HG03571 (cell line): Measurements from ENCODE around the gene FSTL1.

Source experiments
- ATAC-seq: cut with Tn5 transposase; IDR thresholded peaks from one replicate; pipeline ENCODE4 v1.9.1; 2021; ENCODE audit not compliant: unreplicated experiment

Gene FSTL1

DNA sequence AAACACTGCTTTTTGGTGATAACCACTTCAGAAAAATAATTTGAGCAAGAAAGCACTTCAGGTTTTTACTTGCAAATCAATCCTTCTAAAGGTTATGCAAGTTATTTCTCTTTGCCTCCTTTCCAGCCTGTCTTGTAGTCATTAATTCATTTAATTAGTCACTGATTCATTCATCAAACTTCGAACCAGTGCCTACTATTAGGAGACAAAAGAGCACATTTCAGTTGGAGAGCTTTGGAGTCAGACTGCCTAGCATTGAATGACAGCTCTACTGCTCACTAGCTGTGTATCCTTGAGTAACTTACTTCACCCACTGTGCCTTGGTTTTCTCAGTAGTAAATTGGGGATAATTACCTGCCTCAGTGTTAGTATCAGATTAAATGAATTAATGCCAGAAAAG is 86.7 kb downstream of the FSTL1 start:
- no peak for ATAC-seq

DNA sequence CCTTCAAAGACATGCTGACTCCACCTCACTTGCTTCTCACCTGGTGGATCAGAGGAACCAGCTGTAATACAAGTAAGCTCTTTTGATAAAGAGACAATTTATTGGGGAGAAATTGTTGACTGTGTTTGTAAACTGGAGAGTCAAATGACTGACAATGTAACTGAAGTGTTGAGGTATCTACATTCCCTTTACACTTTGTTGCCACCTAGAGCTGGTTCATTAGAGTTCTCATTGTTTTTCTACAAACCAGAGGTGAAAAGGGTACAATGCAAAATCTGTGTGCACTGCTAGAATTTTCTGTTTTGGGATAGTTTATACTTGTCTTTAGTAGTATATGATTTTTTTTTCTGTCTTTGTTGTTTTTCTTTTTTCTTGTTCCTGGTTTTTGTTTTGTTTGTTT is 93.0 kb downstream of the FSTL1 start:
- no peak for ATAC-seq

DNA sequence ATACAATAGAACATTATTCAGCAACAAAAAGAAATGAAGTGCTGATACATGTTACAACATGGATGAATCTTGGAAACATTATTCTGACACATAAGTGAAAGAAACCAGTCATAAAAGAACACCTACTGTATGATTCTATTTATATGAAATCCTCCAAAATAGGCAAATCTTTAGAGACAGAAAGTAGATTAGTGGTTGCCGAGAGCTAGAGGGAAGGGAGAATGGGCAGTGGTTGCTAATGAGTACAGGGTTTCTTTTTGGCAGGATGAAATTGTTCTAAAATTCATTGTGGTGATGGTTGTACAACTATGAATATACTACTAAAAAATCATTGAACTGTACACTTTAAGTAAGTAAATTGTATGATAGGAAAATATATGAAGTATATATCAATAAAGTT is 95.3 kb downstream of the FSTL1 start:
- ATAC-seq, result no peak

DNA sequence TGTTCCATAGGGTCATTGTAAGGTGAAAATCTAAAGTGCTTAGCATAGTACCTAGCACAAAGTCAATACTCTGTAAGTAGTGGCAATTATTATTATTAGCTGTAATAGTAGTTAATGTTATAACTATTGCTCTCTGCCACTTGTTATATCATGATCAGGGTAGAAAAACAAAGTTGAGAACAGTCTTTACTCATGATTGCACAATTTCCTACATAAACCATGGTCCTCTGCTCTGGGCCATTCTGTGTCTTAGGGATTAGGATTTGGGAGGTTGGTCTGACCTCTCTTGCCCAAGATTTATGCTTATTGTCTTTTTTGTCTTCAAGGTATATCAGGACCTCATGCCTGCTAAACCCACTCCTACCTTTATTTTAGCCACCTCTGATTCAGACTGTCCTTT is 97.3 kb downstream of the FSTL1 start:
- ATAC-seq, result no peak

DNA sequence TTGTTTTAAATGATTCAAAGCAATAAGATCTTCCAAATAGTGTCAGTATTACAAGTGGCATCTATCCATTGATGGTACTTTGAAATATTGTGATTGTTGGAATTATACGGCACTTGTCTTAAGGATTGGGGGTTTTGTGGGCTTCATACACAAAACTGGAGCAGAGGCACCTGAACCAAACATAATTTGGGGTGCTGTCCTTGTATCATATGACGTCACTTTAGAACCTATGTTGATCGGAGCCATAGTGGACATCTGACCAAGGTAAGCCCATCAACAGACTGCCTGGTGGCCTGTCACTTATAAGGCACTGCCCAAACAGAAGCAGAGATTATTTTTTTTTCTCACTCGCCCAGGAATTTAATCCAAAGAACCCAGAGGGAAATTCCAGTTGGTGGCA is 98.8 kb downstream of the FSTL1 start:
- ATAC-seq, result no peak

DNA sequence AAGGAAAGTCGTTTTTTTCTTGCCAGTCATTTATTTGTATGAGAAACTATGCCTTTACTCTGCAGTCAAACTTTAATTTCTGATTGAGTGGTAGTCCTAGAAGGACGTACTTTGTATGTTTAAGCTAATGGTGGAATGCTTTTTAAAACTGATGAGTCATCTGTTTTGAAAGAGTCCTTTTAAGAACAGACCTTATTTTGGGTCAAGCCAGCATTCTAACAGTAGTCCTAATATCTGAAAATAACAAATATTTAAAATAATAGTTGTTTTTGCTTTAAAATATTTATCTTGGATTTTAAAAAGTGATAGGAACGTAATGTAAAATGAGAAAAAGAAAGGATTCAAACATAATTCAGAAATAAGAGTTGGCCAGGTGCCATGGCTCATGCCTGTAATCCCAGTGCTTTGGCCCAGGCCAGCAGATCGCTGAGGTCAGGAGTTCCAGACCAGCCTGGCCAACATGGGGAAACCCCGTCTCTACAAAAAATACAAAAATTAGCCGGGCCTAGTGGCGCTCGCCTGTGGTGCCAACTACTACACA is 100.3 kb downstream of the FSTL1 start:
- no peak for ATAC-seq

DNA sequence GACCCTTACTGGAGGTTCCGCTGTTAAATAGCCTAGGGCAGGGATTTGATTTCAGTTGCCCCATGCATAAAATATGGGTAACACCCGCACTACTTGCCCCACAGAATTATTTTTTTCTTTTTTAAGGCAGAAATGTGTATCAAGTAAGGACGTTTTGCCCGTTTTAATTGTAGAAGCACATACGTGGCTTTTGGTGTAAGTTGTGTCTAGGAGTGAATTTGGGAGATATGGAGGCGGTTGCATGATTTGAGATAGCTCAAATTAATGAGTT is 101.0 kb downstream of the FSTL1 start:
- no peak for ATAC-seq

DNA sequence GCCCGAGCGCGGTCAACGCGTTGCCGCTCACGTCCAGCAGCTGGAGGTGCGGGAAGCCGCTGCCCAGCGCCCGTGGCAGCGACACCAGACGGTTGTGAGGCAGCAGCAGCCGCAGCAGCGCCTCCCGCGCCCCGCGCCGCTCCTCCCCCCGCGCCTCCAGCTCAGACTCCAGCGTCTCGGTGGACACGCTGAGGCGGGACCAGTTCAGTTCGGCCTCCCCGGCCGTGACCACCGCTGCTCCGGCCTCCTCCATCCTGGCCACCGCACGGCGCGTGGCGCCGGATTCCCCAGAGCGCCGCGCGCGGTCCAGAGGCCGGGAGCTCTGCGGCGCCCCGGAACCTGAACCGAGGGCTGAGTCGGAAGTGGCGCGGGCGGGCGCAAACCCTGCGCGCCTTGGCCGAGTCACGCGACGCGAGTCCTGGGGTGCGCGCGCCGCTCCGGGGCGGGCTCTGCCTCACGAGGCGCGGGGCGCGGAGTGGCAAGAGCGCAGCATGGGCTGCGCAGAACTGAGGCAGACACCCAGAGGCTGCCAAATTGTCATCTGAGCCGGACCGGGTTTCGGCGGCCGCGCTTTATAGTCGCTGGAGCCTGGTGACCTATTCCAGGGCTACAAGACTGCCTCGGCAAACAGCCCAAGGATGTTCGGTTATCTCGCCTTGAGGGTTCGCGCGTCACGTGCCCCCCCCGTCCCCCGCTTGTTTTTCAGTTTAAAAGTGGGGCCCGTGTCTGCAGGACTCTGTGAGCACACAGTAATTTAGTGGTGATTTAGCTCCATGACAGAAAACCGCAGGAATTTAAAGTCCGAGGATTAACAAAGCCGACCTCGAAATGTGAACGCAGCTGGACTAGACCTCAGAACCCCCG is 101.6 kb downstream of the FSTL1 start, which contains the start of gene LRRC58:
LRRC58 (minus strand) TSS at position 364 of the 864 bp plus-strand sequence; CDS start at position 253, 111 bp downstream.
- ATAC-seq, result peak; percentile 88

DNA sequence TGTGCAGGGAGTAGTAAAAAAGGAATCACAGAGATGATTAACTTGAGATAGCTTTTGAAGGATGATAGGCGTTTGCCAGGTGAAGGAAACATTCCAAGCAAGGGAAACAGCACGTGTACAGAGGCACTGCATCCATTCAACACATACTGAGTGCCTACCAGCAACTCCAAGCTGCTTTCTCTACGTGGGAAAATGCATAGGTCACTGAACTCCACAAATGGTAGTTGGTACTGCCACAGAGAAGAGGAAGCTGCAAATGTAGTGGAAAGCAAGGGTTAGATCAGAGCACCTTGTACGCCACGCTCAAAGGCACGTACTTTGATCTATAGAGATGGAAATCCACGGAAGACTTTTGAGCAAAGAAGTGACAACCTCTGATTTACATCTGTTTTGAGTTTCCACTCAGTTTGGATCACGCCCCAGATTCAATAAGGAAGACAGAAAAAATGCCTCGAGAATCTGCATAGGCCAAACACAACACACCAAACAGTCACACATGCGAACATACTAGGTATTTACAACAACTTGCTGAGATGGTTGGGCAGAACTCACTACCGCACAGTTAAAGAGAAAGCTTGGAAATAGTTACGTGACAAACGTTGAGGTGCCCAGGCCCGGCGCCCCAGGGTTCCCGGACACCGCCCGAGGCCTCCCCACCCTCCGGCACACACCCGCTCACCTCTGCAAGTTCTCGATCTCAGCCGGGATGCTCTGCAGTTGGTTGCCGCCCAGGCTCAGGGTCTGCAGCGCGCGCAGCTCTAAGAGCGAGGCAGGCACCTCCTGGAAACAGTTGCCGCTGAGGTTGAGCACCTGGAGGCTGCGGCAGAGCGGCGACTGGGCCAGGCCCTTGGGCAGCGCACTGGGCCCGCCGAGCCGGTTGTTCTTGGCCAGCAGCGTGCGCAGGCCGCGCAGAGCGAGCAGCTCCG is 102.5 kb downstream of the FSTL1 start:
- ATAC-seq, result peak; percentile 51

DNA sequence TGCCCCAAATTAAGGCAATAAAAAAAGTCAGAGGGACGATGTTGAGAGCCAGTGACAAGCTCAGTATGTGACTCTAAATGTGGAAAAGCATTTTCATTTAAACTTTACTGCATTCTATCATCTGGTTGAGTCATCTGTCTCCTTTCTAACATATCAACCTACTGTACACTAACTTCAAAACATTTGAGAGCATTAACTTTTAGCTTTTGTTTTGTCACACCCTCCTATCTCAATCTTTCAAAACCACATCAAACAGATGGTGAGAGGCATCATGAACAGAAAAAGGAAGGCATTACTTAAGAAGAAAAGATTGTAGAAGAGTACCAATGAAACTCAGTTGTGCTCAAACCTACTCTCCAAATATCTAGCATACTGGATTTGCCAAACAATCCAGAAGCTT is 106.4 kb downstream of the FSTL1 start:
- ATAC-seq, result no peak
